HepG2 (cell line): Measurements from ENCODE around the gene TTLL4. TPM values are rescaled to one million over a fixed set of nuclear protein-coding genes. Genes with fewer than 3 reads are reported as not detected.

Experiments
- AHR ChIP-seq: IDR thresholded peaks from 2 replicates; pipeline ENCODE4 v1.6.1; 2018; ENCODE audit warnings: missing genetic modification reagents, missing compliant biosample characterization
- ASH2L ChIP-seq: fragments of 300-600, 200-600 bp; sonication (generic); IDR thresholded peaks from 2 replicates; pipeline ENCODE4 v1.7.0; 2017; ENCODE audit warnings: low read depth, mild to moderate bottlenecking, moderate library complexity, mixed read lengths, low read length; ENCODE audit not compliant: insufficient read length
- BCL6 ChIP-seq: IDR thresholded peaks from 2 replicates; pipeline ENCODE4 v1.6.1; 2016; ENCODE audit warnings: missing genetic modification reagents, missing compliant biosample characterization
- CENPT ChIP-seq: sonication (generic); formaldehyde crosslinking; IDR thresholded peaks from 2 replicates; pipeline ENCODE4 v1.8.0; 2022; ENCODE audit warnings: low read depth, mild to moderate bottlenecking, moderate library complexity, missing genetic modification reagents
- EEA1 ChIP-seq: sonication (generic); formaldehyde crosslinking; IDR thresholded peaks from 2 replicates; pipeline ENCODE4 v1.5.1; 2020; ENCODE audit warnings: mild to moderate bottlenecking, missing genetic modification reagents, borderline replicate concordance
- FOXA1 ChIP-seq, 2 experiments: fragments of 450-650 bp in 1 of 2; sonication (generic) in 1 of 2; formaldehyde crosslinking in 1 of 2; IDR thresholded peaks; 2 replicates each; pipeline versions ENCODE4 v1.4.0 to v1.6.1; 2016 to 2020; ENCODE audit warnings: missing genetic modification reagents in 1 of 2
- FOXM1 ChIP-seq: sonication (generic); formaldehyde crosslinking; IDR thresholded peaks from 2 replicates; pipeline ENCODE4 v1.5.0; 2020; ENCODE audit warnings: missing genetic modification reagents
- FOXP4 ChIP-seq: sonication (generic); formaldehyde crosslinking; IDR thresholded peaks from 2 replicates; pipeline ENCODE4 v1.4.0; 2020; ENCODE audit warnings: missing genetic modification reagents
- KDM1A ChIP-seq: IDR thresholded peaks from 2 replicates; pipeline ENCODE4 v1.6.1; 2016; ENCODE audit warnings: missing compliant biosample characterization
- MAFF ChIP-seq: IDR thresholded peaks from 2 replicates; pipeline ENCODE4 v1.6.1; 2011; ENCODE audit warnings: low read depth, low read length, improper control_type of control experiment
- MATR3 ChIP-seq: sonication (generic); formaldehyde crosslinking; IDR thresholded peaks from 2 replicates; pipeline ENCODE4 v1.4.0; 2020; ENCODE audit warnings: missing genetic modification reagents
- MBNL3 ChIP-seq: fragments of 250-450 bp; sonication (Bioruptor Pico); conservative IDR thresholded peaks from 2 replicates; pipeline ENCODE4 v1.8.0; 2022; ENCODE audit warnings: mild to moderate bottlenecking, inconsistent platforms
- MED8 ChIP-seq: sonication (generic); formaldehyde crosslinking; IDR thresholded peaks from 2 replicates; pipeline ENCODE4 v1.8.1; 2023; ENCODE audit warnings: mild to moderate bottlenecking, missing genetic modification reagents; ENCODE audit not compliant: insufficient replicate concordance
- MYC ChIP-seq: sonication (generic); formaldehyde crosslinking; IDR thresholded peaks from 2 replicates; pipeline ENCODE4 v1.9.0; 2021; ENCODE audit warnings: missing genetic modification reagents, borderline replicate concordance
- NFATC3 ChIP-seq: sonication (generic); formaldehyde crosslinking; IDR thresholded peaks from 2 replicates; pipeline ENCODE4 v1.5.1; 2020; ENCODE audit warnings: mild to moderate bottlenecking, missing genetic modification reagents
- PHF8 ChIP-seq: sonication (generic); formaldehyde crosslinking; IDR thresholded peaks from 2 replicates; pipeline ENCODE4 v1.5.0; 2020; ENCODE audit warnings: missing genetic modification reagents
- SMC3 ChIP-seq: IDR thresholded peaks from 2 replicates; pipeline ENCODE4 v1.6.1; 2011; ENCODE audit warnings: low read length, improper control_type of control experiment
- TOE1 ChIP-seq: sonication (generic); formaldehyde crosslinking; IDR thresholded peaks from 2 replicates; pipeline ENCODE4 v1.4.0; 2020; ENCODE audit warnings: mild to moderate bottlenecking, missing genetic modification reagents
- ZEB1 ChIP-seq: IDR thresholded peaks from 2 replicates; pipeline ENCODE4 v1.6.1; 2012; ENCODE audit warnings: mild to moderate bottlenecking, low read depth, inconsistent platforms; ENCODE audit not compliant: insufficient replicate concordance
- ZMYM3 ChIP-seq: sonication (generic); formaldehyde crosslinking; IDR thresholded peaks from 2 replicates; pipeline ENCODE4 v1.5.1; 2020; ENCODE audit warnings: mild to moderate bottlenecking, missing genetic modification reagents
- ZNF138 ChIP-seq: sonication (generic); formaldehyde crosslinking; IDR thresholded peaks from 2 replicates; pipeline ENCODE4 v1.5.0; 2020; ENCODE audit warnings: mild to moderate bottlenecking, low read depth, missing genetic modification reagents
- ZNF224 ChIP-seq: sonication (generic); formaldehyde crosslinking; IDR thresholded peaks from 2 replicates; pipeline ENCODE4 v1.5.0; 2020; ENCODE audit warnings: mild to moderate bottlenecking, missing genetic modification reagents
- ZNF235 ChIP-seq: sonication (generic); formaldehyde crosslinking; IDR thresholded peaks from 2 replicates; pipeline ENCODE4 v1.8.1; 2023; ENCODE audit warnings: mild to moderate bottlenecking, missing genetic modification reagents, borderline replicate concordance
- ZNF30 ChIP-seq: sonication (generic); formaldehyde crosslinking; IDR thresholded peaks from 2 replicates; pipeline ENCODE4 v1.5.0; 2020; ENCODE audit warnings: mild to moderate bottlenecking, missing genetic modification reagents
- ZNF512B ChIP-seq: sonication (generic); formaldehyde crosslinking; IDR thresholded peaks from 2 replicates; pipeline ENCODE4 v1.5.1; 2020; ENCODE audit warnings: missing genetic modification reagents, mild to moderate bottlenecking, borderline replicate concordance
- ZNF589 ChIP-seq: sonication (generic); formaldehyde crosslinking; conservative IDR thresholded peaks from 2 replicates; pipeline ENCODE4 v1.8.0; 2022; ENCODE audit warnings: mild to moderate bottlenecking, moderate library complexity, missing genetic modification reagents
- ZNF605 ChIP-seq: sonication (generic); formaldehyde crosslinking; IDR thresholded peaks from 2 replicates; pipeline ENCODE4 v1.8.0; 2022; ENCODE audit warnings: mild to moderate bottlenecking, missing genetic modification reagents
- ZNF746 ChIP-seq: sonication (generic); formaldehyde crosslinking; IDR thresholded peaks from 2 replicates; pipeline ENCODE4 v1.8.0; 2022; ENCODE audit warnings: mild to moderate bottlenecking, missing genetic modification reagents
- ZNF839 ChIP-seq: sonication (generic); formaldehyde crosslinking; IDR thresholded peaks from 2 replicates; pipeline ENCODE4 v1.4.0; 2020; ENCODE audit warnings: missing genetic modification reagents, mild to moderate bottlenecking, borderline replicate concordance
- polyA plus RNA-seq, 8 experiments: library from polyadenylated mRNA; depleted of rRNA in 3 of 8; stranded (reverse) in 7 of 8; unstranded in 1 of 8; fragments of >200 nt; fragmentation: Illumina TruSeq in 4 of 8; extraction: Trizol in 4 of 8; gene quantifications; 2 replicates each; pipeline versions ENCODE4 v1.2.1 to v1.2.3, GENCODE V29; 2011 to 2016; ENCODE audit warnings: low read depth in 4 of 8, missing spikeins in 1 of 8, mixed read lengths in 1 of 8; ENCODE audit not compliant: insufficient read depth in 1 of 8
- total RNA-seq, 5 experiments: library from RNA; depleted of rRNA; stranded (reverse); fragments of >200 nt; fragmentation: Illumina TruSeq; extraction: Trizol; gene quantifications; 2 replicates each; pipeline ENCODE4 v1.2.3, GENCODE V29; 2016; ENCODE audit warnings: low read depth in 1 of 5

Gene TTLL4
- total and polyA plus RNA-seq, 2 of the 13 experiments (the other 11 are each of a cell fraction or from before 2014, with no cell fraction given), result 77.5 to 84.6 TPM

GRCh38 chr2:218754781-218755180, 44.1 kb downstream of the TTLL4 start (continued):
- TF ChIP-seq ZNF746 (CRISPR knock-in tag) (peak; percentile 38; the same call in 1 of the 2 replicates), ZNF138 (no peak), MYC (CRISPR knock-in tag) (no peak), ZEB1 (no peak), ASH2L (no peak), ZMYM3 (CRISPR knock-in tag) (no peak), ZNF235 (CRISPR knock-in tag) (no peak), TOE1 (no peak), ZNF605 (CRISPR knock-in tag) (no peak), FOXM1 (CRISPR knock-in tag) (no peak), BCL6 (CRISPR knock-in tag) (no peak), ZNF512B (CRISPR knock-in tag) (no peak), ZNF30 (CRISPR knock-in tag) (no peak), NFATC3 (CRISPR knock-in tag) (0 out of 2 replicates have a peak, but pooled peaks have one; percentile 20), MAFF (no peak), PHF8 (no peak), EEA1 (CRISPR knock-in tag) (no peak), AHR (0 out of 2 replicates have a peak, but pooled peaks have one; percentile 6), MED8 (peak; percentile 47), ZNF839 (no peak), CENPT (CRISPR knock-in tag) (no peak), SMC3 (no peak), FOXA1 (IDR thresholded peaks at IDR 0.05) (no peak), FOXA1 (CRISPR knock-in tag; IDR thresholded peaks at IDR 0.05) (no peak), MATR3 (CRISPR knock-in tag) (no peak), KDM1A (CRISPR knock-in tag) (no peak), ZNF589 (no peak), MBNL3 (CRISPR knock-in tag) (no peak), FOXP4 (no peak), ZNF224 (0 out of 2 replicates have a peak, but pooled peaks have one; percentile 41)
